CD4-positive, alpha-beta T cell (primary cell): ENCODE data around the gene MYO7B. TPM values are rescaled to one million over a fixed set of nuclear protein-coding genes. Genes with fewer than 3 reads are reported as not detected.
A peak's percentile ranks its signal among the peaks of the same experiment; 100 is the strongest.

Experiments used
- ATAC-seq: fragments of 200-7000 bp; cut with Tn5 transposase; one replicate; pipeline ENCODE4 v1.10.0; 2022; ENCODE audit warnings: mild to moderate bottlenecking; ENCODE audit not compliant: poor library complexity
- CTCF ChIA-PET: fragments of 350-600 bp; sonication (Branson Sonifier 250); formaldehyde crosslinking; loops from one replicate; lab custom pipeline; 2021; ENCODE audit warnings: antibody characterized with exemption, inconsistent platforms; lab: Charles Lee
- POLR2A ChIA-PET: fragments of 350-600 bp; sonication (Branson Sonifier 250); formaldehyde crosslinking; loops from one replicate; lab custom pipeline; 2021; ENCODE audit warnings: antibody characterized with exemption, inconsistent platforms; lab: Charles Lee
- DNase-seq, 14 experiments: peaks; one replicate each; pipeline ENCODE4 v3.0.0-alpha.2; 2013 to 2020; ENCODE audit warnings: mixed read lengths in 2 of 14
- H3K27ac ChIP-seq, 2 donors: one replicate each; pipeline versions ENCODE4 v1.5.1 to v1.7.0; 2013; ENCODE audit warnings: low read length in 2 of 2, low read depth in 1 of 2, mild to moderate bottlenecking in 1 of 2
- H3K27me3 ChIP-seq, 2 experiments: 1 replicate in 1 of 2; 2 replicates in 1 of 2; pipeline versions ENCODE4 v1.6.1 to v1.7.0; 2013; ENCODE audit warnings: low read length in 2 of 2, control low read depth in 1 of 2, mild to moderate bottlenecking in 1 of 2, moderate library complexity in 1 of 2; ENCODE audit not compliant: insufficient read depth in 2 of 2, control insufficient read depth in 1 of 2
- H3K36me3 ChIP-seq: one replicate; pipeline ENCODE4 v1.6.1; 2013; ENCODE audit warnings: low read length, control low read depth; ENCODE audit not compliant: insufficient read depth
- H3K4me1 ChIP-seq: one replicate; pipeline ENCODE4 v1.6.1; 2013; ENCODE audit warnings: low read length, control low read depth; ENCODE audit not compliant: insufficient read depth
- H3K4me3 ChIP-seq: one replicate; pipeline ENCODE4 v1.5.1; 2013; ENCODE audit warnings: mild to moderate bottlenecking, low read length, moderate library complexity
- H3K9me3 ChIP-seq, 2 experiments: 1 replicate in 1 of 2; 2 replicates in 1 of 2; pipeline versions ENCODE4 v1.6.1 to v1.7.0; 2013; ENCODE audit warnings: low read length in 2 of 2, mild to moderate bottlenecking in 2 of 2, control low read depth in 1 of 2, moderate library complexity in 1 of 2; ENCODE audit not compliant: control insufficient read depth in 1 of 2, insufficient read depth in 1 of 2
- H3K27ac Mint-ChIP-seq: one replicate; pipeline ENCODE4 v1.8.0; 2020; ENCODE audit warnings: mixed read lengths
- H3K27me3 Mint-ChIP-seq: one replicate; pipeline ENCODE4 v1.8.0; 2021; ENCODE audit warnings: mixed read lengths
- H3K36me3 Mint-ChIP-seq: one replicate; pipeline ENCODE4 v1.8.0; 2021; ENCODE audit warnings: low read depth, mixed read lengths
- H3K4me1 Mint-ChIP-seq: one replicate; pipeline ENCODE4 v1.8.0; 2021; ENCODE audit warnings: low read depth, mixed read lengths
- H3K4me3 Mint-ChIP-seq: one replicate; pipeline ENCODE4 v1.8.0; 2020; ENCODE audit warnings: mild to moderate bottlenecking, mixed read lengths
- H3K9me3 Mint-ChIP-seq: one replicate; pipeline ENCODE4 v1.8.0; 2020; ENCODE audit warnings: mixed read lengths
- intact Hi-C, 2 experiments: fragments of 100-400 bp; cut with DNase I in 1 of 2; cut with micrococcal nuclease in 1 of 2; formaldehyde crosslinking; loops; one replicate each; pipeline versions ENCODE4 v1.15.1 to v1.9.0; 2023 to 2025; cut with DNase I, micrococcal nuclease
- total RNA-seq, 174 experiments: library from RNA in 2 of 174; stranded (reverse) in 2 of 174; gene quantifications; one replicate each; pipeline ENCODE4 v1.2.3 and lab custom pipeline; 2021 to 2026
- TF ChIP-seq, protein P1 (sequence below): fragments of 200-600 bp; IDR thresholded peaks from one replicate; pipeline ENCODE4 v1.8.0; 2022; ENCODE audit warnings: antibody characterized with exemption, mild to moderate bottlenecking

The MYO7B gene
- total RNA-seq, 2 experiments from 2014 or later: 0.05 to 0.14 TPM

GRCh38 chr2:127641846-127642507 is 106.5 kb downstream of the MYO7B start:
- TF ChIP-seq, protein P1, sequence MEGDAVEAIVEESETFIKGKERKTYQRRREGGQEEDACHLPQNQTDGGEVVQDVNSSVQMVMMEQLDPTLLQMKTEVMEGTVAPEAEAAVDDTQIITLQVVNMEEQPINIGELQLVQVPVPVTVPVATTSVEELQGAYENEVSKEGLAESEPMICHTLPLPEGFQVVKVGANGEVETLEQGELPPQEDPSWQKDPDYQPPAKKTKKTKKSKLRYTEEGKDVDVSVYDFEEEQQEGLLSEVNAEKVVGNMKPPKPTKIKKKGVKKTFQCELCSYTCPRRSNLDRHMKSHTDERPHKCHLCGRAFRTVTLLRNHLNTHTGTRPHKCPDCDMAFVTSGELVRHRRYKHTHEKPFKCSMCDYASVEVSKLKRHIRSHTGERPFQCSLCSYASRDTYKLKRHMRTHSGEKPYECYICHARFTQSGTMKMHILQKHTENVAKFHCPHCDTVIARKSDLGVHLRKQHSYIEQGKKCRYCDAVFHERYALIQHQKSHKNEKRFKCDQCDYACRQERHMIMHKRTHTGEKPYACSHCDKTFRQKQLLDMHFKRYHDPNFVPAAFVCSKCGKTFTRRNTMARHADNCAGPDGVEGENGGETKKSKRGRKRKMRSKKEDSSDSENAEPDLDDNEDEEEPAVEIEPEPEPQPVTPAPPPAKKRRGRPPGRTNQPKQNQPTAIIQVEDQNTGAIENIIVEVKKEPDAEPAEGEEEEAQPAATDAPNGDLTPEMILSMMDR: no peak
- CTCF ChIA-PET: interaction anchor here (1.6 kb wide), 1 partner anchor 51 kb away, joined by 6 read pairs; no protein-coding TSS in a partner anchor
- peak overlapping the region; percentile 94 for H3K27ac Mint-ChIP-seq
- no peaks in the 10 kb centered on the region for H3K9me3 Mint-ChIP-seq
- peak overlapping the region; percentile 63 for H3K4me3 ChIP-seq
- no peaks in the 10 kb centered on the region for H3K9me3 ChIP-seq
- no peaks in the 10 kb centered on the region for H3K27me3 Mint-ChIP-seq
- ATAC-seq (peak; percentile 85), DNase-seq (peak; percentile 42 to 83 (median 62))
- intact Hi-C loops: loop anchor here (5.0 to 10.0 kb wide), 2 partner anchors 60 to 557 kb away; partner anchors contain the start of gene SFT2D3 (in 2 of the 2)
- H3K4me1 ChIP-seq: peaks cover 74% of the 10 kb centered on the region
- peak overlapping the region; percentile 68 to 75 for H3K27ac ChIP-seq
- peak overlapping the region; percentile 79 for H3K4me3 Mint-ChIP-seq
- POLR2A ChIA-PET: interaction anchor here (0.6 to 2.2 kb wide), 5 partner anchors 20 to 386 kb away, joined by 3 to 12 read pairs (median 3); partner anchors contain the start of genes SAP130 and SFT2D3
- peaks cover 3% of the 10 kb centered on the region for H3K36me3 ChIP-seq
- no peaks in the 10 kb centered on the region for H3K27me3 ChIP-seq
- H3K36me3 Mint-ChIP-seq: no peaks in the 10 kb centered on the region
- H3K4me1 Mint-ChIP-seq: peaks cover 74% of the 10 kb centered on the region

DNA sequence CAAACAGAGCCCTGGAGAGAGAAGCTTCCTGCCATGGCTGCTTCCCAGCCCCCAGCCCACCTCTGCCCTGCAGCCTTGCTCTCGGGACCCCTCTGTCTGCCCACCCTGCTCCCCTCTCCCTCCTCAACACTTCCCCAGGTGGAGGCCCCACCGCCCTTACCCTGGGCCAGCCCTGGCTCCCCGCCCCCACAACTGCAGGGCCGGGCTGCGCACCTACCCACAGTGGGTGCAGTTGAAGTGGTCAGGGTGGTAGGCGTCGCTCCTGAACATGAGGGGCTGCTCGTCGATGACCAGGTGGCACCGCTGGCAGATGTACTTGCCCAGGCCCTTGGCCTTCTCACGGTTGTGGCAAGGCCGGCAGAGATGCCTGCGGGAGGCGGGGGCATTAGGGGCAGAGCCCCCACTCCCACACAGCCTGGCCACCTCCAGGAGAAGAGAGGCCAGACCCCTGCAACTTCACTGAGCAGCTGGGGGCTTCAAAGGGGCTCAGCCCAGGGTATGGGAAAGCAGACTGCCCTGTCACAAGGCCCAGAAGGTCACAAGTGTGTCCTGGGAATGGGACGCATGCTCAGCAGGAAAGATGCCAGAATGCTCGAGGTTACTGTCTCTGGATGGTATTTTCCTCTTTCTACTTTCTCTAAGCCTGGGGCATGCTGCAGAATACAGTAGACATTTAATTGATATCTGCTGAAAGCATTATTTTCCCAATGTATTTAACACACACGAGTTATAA is 107.4 kb downstream of the MYO7B start:
- Mint-ChIP-seq H3K4me1 (peaks cover 72% of the 10 kb centered on the region), H3K4me3 (no peak overlapping the region), H3K36me3 (no peaks in the 10 kb centered on the region), H3K9me3 (no peaks in the 10 kb centered on the region), H3K27me3 (no peaks in the 10 kb centered on the region), H3K27ac (peak overlapping the region; percentile 94)
- DNase-seq (no peak), ATAC-seq (no peak)
- CTCF ChIA-PET: interaction anchor here (1.6 kb wide), 1 partner anchor 52 kb away, joined by 6 read pairs; no protein-coding TSS in a partner anchor
- H3K27me3 ChIP-seq: no peaks in the 10 kb centered on the region
- H3K27ac ChIP-seq: peak overlapping the region in 1 of 2 donors; percentile 69
- POLR2A ChIA-PET: interaction anchor here (1.7 to 2.2 kb wide), 2 partner anchors 27 to 59 kb away, joined by 4 to 12 read pairs; partner anchors contain the start of gene SFT2D3
- no peak overlapping the region for H3K4me3 ChIP-seq
- intact Hi-C loops: loop anchor here (5.0 to 10.0 kb wide), 2 partner anchors 59 to 558 kb away; partner anchors contain the start of gene SFT2D3 (in 2 of the 2)
- H3K36me3 ChIP-seq: peaks cover 3% of the 10 kb centered on the region
- no peaks in the 10 kb centered on the region for H3K9me3 ChIP-seq
- peaks cover 65% of the 10 kb centered on the region for H3K4me1 ChIP-seq
- TF ChIP-seq, protein P1: no peak

- TF ChIP-seq, protein P1: no peak
- H3K27me3 Mint-ChIP-seq: no peaks in the 10 kb centered on the region
- no peaks in the 10 kb centered on the region for H3K27me3 ChIP-seq
- ChIA-PET CTCF (no interaction called here), POLR2A (interaction anchor here (2.2 kb wide), 1 partner anchor 58 kb away, joined by 12 read pairs; the partner anchor contains the start of gene SFT2D3)
- H3K9me3 ChIP-seq: no peaks in the 10 kb centered on the region
- ATAC-seq: no peak
- H3K27ac Mint-ChIP-seq: peak overlapping the region; percentile 94
- no peak for DNase-seq
- H3K9me3 Mint-ChIP-seq: no peaks in the 10 kb centered on the region
- no peak overlapping the region for H3K4me3 Mint-ChIP-seq
- H3K36me3 Mint-ChIP-seq: no peaks in the 10 kb centered on the region
- peaks cover under 1% of the 10 kb centered on the region for H3K36me3 ChIP-seq
- H3K27ac ChIP-seq: no peak overlapping the region
- H3K4me1 ChIP-seq: peaks cover 58% of the 10 kb centered on the region
- H3K4me3 ChIP-seq: no peak overlapping the region
- peaks cover 72% of the 10 kb centered on the region for H3K4me1 Mint-ChIP-seq
- intact Hi-C loops: loop anchor here (5.0 to 10.0 kb wide), 2 partner anchors 59 to 559 kb away; partner anchors contain the start of gene SFT2D3 (in 2 of the 2)
Measured at GRCh38 chr2:127643439-127644065, 108.1 kb downstream of the MYO7B start.
